ENCODE data around the gene MIB1.

GRCh38 chr18:21903709-21904108 lies 163.1 kb downstream of the MIB1 start:
- TF ChIP-seq CTCF (IDR thresholded peaks at IDR 0.05) (no peak), POLR2A (IDR thresholded peaks at IDR 0.05) (no peak)
